Motor neuron (in vitro differentiated cells): Measurements from ENCODE around the gene AMN1. TPM values are rescaled to one million over a fixed set of nuclear protein-coding genes. Genes with fewer than 3 reads are reported as not detected.
A peak's percentile ranks its signal among the peaks of the same experiment; 100 is the strongest.
"Not testable (repeated sequence)": the region's sequence is repeated elsewhere in the genome, so short reads cannot be mapped to it uniquely, and the experiment has no call there.

Source experiments
- ATAC-seq, 8 experiments: fragments of 200-7000 bp; cut with Tn5 transposase; replicated peaks in 6 of 8; 2 replicates each; pipeline ENCODE4 v1.8.0; 2021; ENCODE audit warnings: mild to moderate bottlenecking in 8 of 8, moderate library complexity in 8 of 8
- H3K27ac ChIP-seq, 2 donors: fragments of 250-450 bp; sonication (Bioruptor Pico); 2 replicates each; pipeline ENCODE4 v1.9.0; 2021; ENCODE audit warnings: antibody characterized with exemption in 2 of 2, mild to moderate bottlenecking in 2 of 2, moderate library complexity in 1 of 2
- H3K4me1 ChIP-seq, 2 donors: fragments of 250-450 bp; sonication (Bioruptor Pico); replicated peaks in 1 of 2; 2 replicates each; pipeline ENCODE4 v1.6.1; 2021; ENCODE audit warnings: antibody characterized with exemption in 2 of 2, mild to moderate bottlenecking in 2 of 2, moderate library complexity in 1 of 2
- H3K4me3 ChIP-seq, 5 donors: fragments of 250-450 bp; sonication (Bioruptor Pico); 2 replicates each; pipeline ENCODE4 v1.9.0; 2021; ENCODE audit warnings: antibody characterized with exemption in 5 of 5, mild to moderate bottlenecking in 5 of 5, moderate library complexity in 4 of 5
- WGBS, 10 experiments: fragments of 450-650 bp; shearing (Covaris generic); methylation state at CpG; one replicate each; pipeline ENCODE4 v1.0.0; 2022; 5-methylcytosine and 5-hydroxymethylcytosine counted together
- in situ Hi-C, 9 experiments: fragments of 400-800 bp; cut with MboI; loops; one replicate each; pipeline ENCODE4 v1.15.0; 2021; ENCODE audit warnings: low sequenced_read_pairs in 9 of 9, low pct_unique_long_range_greater_than_20kb in 2 of 9; ENCODE audit not compliant: unreplicated experiment in 9 of 9
- total RNA-seq, 8 experiments: library from RNA; unstranded; fragments of 300-600 nt; gene quantifications; 2 replicates each; pipeline versions ENCODE4 v1.2.3 to v1.2.4, GENCODE V29; 2022

The AMN1 gene
- 10 to 100 TPM in 5 of 8 experiments, 1 to 10 TPM in 3; 4.1 to 48.8 (median 26.3) TPM for total RNA-seq

GRCh38 chr12:31728917-31729640 lies at the start of gene AMN1:
AMN1 (minus strand) TSS chr12:31729021; CDS start chr12:31729008, 13 bp downstream.
- Histone ChIP-seq H3K27ac (peak within 1 kb of the TSS; percentile 80 to 86), H3K4me1 (peaks cover 6 to 9% of the 10 kb centered on the region in 2 donors), H3K4me3 (peak within 1 kb of the TSS; percentile 51 to 68 (median 55))
- in situ Hi-C loops: no loop called here
- 0 to 6% (median 3%) methylated on average over 3 to 42 of the region's 59 CpGs; no CpG with 5 or more reads in 3 of the 10 experiments for WGBS, 10 experiments
- ATAC-seq: peak; percentile 95 to 97 (median 96)

GRCh38 chr12:31773867-31774266 lies 45.0 kb upstream of the AMN1 start:
- in situ Hi-C loops: no loop called here
- H3K4me1 ChIP-seq: peaks cover 14 to 17% of the 10 kb centered on the region in 2 donors
- peak in 6 of 8 experiments; percentile 47 to 83 (median 66) for ATAC-seq
- 7 to 83% (median 53%) methylated on average over 1 to 2 of the region's 2 CpGs; no CpG with 5 or more reads in 4 of the 10 experiments for WGBS, 10 experiments
- no peak overlapping the region for H3K4me3 ChIP-seq
- H3K27ac ChIP-seq: peak overlapping the region in 1 of 2 donors; percentile 3

DNA sequence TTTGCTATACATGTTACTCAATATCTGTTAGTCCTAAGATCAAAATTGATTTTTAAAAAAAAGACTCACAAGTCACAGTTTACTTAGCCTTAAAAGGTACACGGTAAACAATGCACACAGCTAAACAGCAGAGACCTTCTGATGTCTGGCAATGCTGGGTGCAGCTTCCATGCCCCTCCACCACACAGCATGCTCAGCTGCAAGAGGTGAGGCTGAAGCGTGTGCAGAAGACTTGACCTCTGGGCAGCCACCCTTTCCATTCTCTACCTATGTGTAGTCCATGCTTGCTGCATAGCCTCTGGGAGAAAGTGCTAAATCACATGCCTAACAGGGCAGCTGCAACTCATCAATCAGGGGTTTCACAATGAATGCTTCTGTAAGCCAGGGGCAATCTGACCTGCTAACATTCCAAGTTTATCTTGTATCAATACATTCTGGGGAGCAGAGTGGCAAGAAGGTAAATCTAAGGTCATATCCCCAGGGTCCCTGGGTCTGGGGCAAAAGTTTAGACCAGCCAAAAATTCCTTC lies 44.5 kb upstream of the AMN1 start:
- peak; percentile 39 to 97 (median 86) for ATAC-seq
- Histone ChIP-seq H3K4me3 (no peak overlapping the region), H3K27ac (no peak overlapping the region), H3K4me1 (peaks cover 14 to 17% of the 10 kb centered on the region in 2 donors)
- WGBS, 10 experiments: 0 to 80% (median 23%) methylated on average over 1 to 2 of the region's 2 CpGs; no CpG with 5 or more reads in 2 of the 10 experiments
- in situ Hi-C loops: no loop called here

GRCh38 chr12:31772685-31773222 lies 43.9 kb upstream of the AMN1 start:
- Histone ChIP-seq H3K4me1 (peaks cover 14 to 17% of the 10 kb centered on the region in 2 donors), H3K4me3 (no peak overlapping the region), H3K27ac (no peak overlapping the region)
- in situ Hi-C loops: no loop called here
- WGBS, 10 experiments: 35 to 100% (median 62%) methylated on average over 1 to 5 of the region's 5 CpGs
- no peak for ATAC-seq

GRCh38 chr12:31772186-31772585 lies 43.4 kb upstream of the AMN1 start:
- Histone ChIP-seq H3K27ac (no peak overlapping the region), H3K4me3 (no peak overlapping the region), H3K4me1 (peaks cover 14 to 17% of the 10 kb centered on the region in 2 donors)
- no peak for ATAC-seq
- 24 to 93% (median 81%) methylated on average over 3 to 4 of the region's 4 CpGs; no CpG with 5 or more reads in 1 of the 10 experiments for WGBS, 10 experiments
- in situ Hi-C loops: no loop called here

- Histone ChIP-seq H3K4me3 (no peak overlapping the region), H3K4me1 (peaks cover 4 to 5% of the 10 kb centered on the region in 2 donors), H3K27ac (no peak overlapping the region)
- in situ Hi-C loops: no loop called here
- no peak for ATAC-seq
- WGBS, 10 experiments: 100% methylated on average over 1 of the region's 2 CpGs; no CpG with 5 or more reads in 9 of the 10 experiments
Observed at GRCh38 chr12:31768046-31768445, 39.2 kb upstream of the AMN1 start.

- no peaks in the 10 kb centered on the region for H3K4me1 ChIP-seq
Observed at GRCh38 chr12:31765931-31766330, 37.1 kb upstream of the AMN1 start.

GRCh38 chr12:31759632-31760459 lies 31.0 kb upstream of the AMN1 start:
- WGBS, 10 experiments: 58 to 100% (median 91%) methylated on average over 1 to 4 of the region's 4 CpGs; no CpG with 5 or more reads in 1 of the 10 experiments
- in situ Hi-C loops: no loop called here
- no peak overlapping the region for H3K27ac ChIP-seq
- peaks cover 0 to 2% of the 10 kb centered on the region in 2 donors for H3K4me1 ChIP-seq
- ATAC-seq: no peak
- no peak overlapping the region for H3K4me3 ChIP-seq

More at GRCh38 chr12:31765931-31766330, 37.1 kb upstream of the AMN1 start:
- in situ Hi-C loops: no loop called here
- no peak overlapping the region for H3K27ac ChIP-seq
- H3K4me3 ChIP-seq: no peak overlapping the region
- WGBS, 10 experiments: 18 to 100% (median 83%) methylated on average over 1 of the region's 1 CpG; no CpG with 5 or more reads in 2 of the 10 experiments
- no peak for ATAC-seq

GRCh38 chr12:31758297-31758696 lies 29.5 kb upstream of the AMN1 start:
- in situ Hi-C loops, H3K27ac ChIP-seq, H3K4me1 ChIP-seq, ATAC-seq, H3K4me3 ChIP-seq: not testable (repeated sequence)
- WGBS, 10 experiments: 80 to 100% (median 90%) methylated on average over 1 to 3 of the region's 5 CpGs; no CpG with 5 or more reads in 5 of the 10 experiments

- peak in 5 of 8 experiments; percentile 18 to 98 (median 46) for ATAC-seq
- in situ Hi-C loops: no loop called here
- WGBS, 10 experiments: 25 to 100% (median 81%) methylated on average over 1 of the region's 1 CpG; no CpG with 5 or more reads in 4 of the 10 experiments
- H3K27ac ChIP-seq: no peak overlapping the region
- peaks cover 6 to 7% of the 10 kb centered on the region in 2 donors for H3K4me1 ChIP-seq
- H3K4me3 ChIP-seq: no peak overlapping the region
Observed at GRCh38 chr12:31756977-31757420, 28.2 kb upstream of the AMN1 start.

GRCh38 chr12:31752450-31752849 lies 23.6 kb upstream of the AMN1 start:
- Histone ChIP-seq H3K4me3 (peak overlapping the region in 1 of 5 donors; percentile 8), H3K4me1 (peaks cover 6 to 8% of the 10 kb centered on the region in 2 donors), H3K27ac (peak overlapping the region; percentile 56 to 85)
- ATAC-seq: peak in 5 of 8 experiments; percentile 18 to 86 (median 83)
- 14 to 54% (median 30%) methylated on average over 1 to 4 of the region's 4 CpGs; no CpG with 5 or more reads in 4 of the 10 experiments for WGBS, 10 experiments
- in situ Hi-C loops: no loop called here

DNA sequence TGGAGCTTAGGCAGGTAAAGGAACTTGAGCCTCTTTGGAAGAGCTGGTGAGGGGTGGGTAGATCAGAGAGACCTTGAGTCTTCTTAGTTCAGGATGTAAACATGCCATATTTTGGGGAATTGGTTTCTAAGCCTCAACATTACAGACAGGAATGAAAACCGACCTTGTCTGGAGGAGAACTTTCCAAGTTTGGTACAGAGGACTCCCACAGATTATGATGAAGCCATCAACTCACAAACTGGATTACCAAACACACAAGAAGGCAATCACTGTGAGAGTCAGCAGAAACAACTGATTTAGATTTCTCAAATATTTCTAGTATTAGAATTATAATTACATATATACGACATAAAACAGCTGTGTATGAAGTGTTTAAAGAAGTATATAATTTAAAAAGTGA lies 22.3 kb upstream of the AMN1 start:
- 50 to 100% (median 67%) methylated on average over 1 to 2 of the region's 2 CpGs; no CpG with 5 or more reads in 2 of the 10 experiments for WGBS, 10 experiments
- in situ Hi-C loops: no loop called here
- no peak overlapping the region for H3K27ac ChIP-seq
- ATAC-seq: no peak
- H3K4me1 ChIP-seq: peaks cover 6 to 8% of the 10 kb centered on the region in 2 donors
- no peak overlapping the region for H3K4me3 ChIP-seq
